Glutamatergic neuron (in vitro differentiated cells): ENCODE measurements around the gene BORCS5. TPM values are rescaled to one million over a fixed set of nuclear protein-coding genes. Genes with fewer than 3 reads are reported as not detected.

Experiments used
- DNase-seq: peaks from one replicate; pipeline ENCODE4 v3.0.0; 2022
- H3K27ac Mint-ChIP-seq: one replicate; pipeline ENCODE4 v1.8.0; 2020; ENCODE audit warnings: mild to moderate bottlenecking, mixed read lengths, inconsistent platforms; ENCODE audit not compliant: unreplicated experiment
- H3K27me3 Mint-ChIP-seq: one replicate; pipeline ENCODE4 v1.8.0; 2020; ENCODE audit warnings: mild to moderate bottlenecking, moderate library complexity, mixed read lengths, inconsistent platforms; ENCODE audit not compliant: unreplicated experiment
- H3K36me3 Mint-ChIP-seq: one replicate; pipeline ENCODE4 v1.8.0; 2020; ENCODE audit warnings: mild to moderate bottlenecking, mixed read lengths, inconsistent platforms; ENCODE audit not compliant: unreplicated experiment
- H3K4me1 Mint-ChIP-seq: one replicate; pipeline ENCODE4 v1.8.0; 2020; ENCODE audit warnings: mild to moderate bottlenecking, low read depth, mixed read lengths, inconsistent platforms; ENCODE audit not compliant: unreplicated experiment
- H3K4me3 Mint-ChIP-seq: one replicate; pipeline ENCODE4 v1.8.0; 2020; ENCODE audit warnings: mild to moderate bottlenecking, mixed read lengths, inconsistent platforms; ENCODE audit not compliant: unreplicated experiment
- H3K9me3 Mint-ChIP-seq: one replicate; pipeline ENCODE4 v1.8.0; 2020; ENCODE audit warnings: mild to moderate bottlenecking, moderate library complexity, mixed read lengths, inconsistent platforms; ENCODE audit not compliant: unreplicated experiment
- CTCF ChIP-seq: fragments of 200-600 bp; sonication (generic); IDR thresholded peaks from one replicate; pipeline ENCODE4 v1.5.0; 2021; ENCODE audit not compliant: partially characterized antibody, unreplicated experiment
- total RNA-seq: library from RNA; stranded (reverse); fragmentation: NEBNext Ultra II Directional; extraction: Animal tissue kit (Norgen Biotek cat#: 25700); gene quantifications from one replicate; pipeline ENCODE4 v1.2.1, GENCODE V29; 2021; ENCODE audit not compliant: unreplicated experiment

The BORCS5 gene
- total RNA-seq, 1 donor from 2014 or later = 30.2 TPM

DNA sequence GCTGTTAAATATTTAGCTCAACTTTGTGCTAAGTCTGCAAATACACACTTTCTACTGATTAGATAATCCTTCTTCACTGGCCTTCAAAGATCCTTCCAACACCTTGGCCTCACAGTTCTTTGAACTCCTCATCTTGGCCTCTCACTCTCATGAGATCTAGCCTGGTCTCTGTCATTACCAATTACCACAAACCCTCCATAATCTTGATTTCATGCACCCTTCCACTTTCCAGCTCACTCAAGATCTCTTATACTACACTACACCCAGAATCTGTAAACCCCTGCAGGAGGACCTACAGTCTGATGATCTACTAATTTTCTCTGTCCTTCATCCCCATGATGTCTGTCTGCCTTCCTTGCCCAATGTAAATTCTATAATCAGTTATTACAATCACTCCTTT, 134.7 kb downstream of the BORCS5 start:
- H3K4me3 Mint-ChIP-seq = no peak overlapping the region
- H3K27ac Mint-ChIP-seq = no peak overlapping the region
- no peaks in the 10 kb centered on the region for H3K36me3 Mint-ChIP-seq
- H3K27me3 Mint-ChIP-seq = peaks cover 2% of the 10 kb centered on the region
- no peak for TF ChIP-seq CTCF
- H3K4me1 Mint-ChIP-seq = peaks cover 7% of the 10 kb centered on the region
- no peak for DNase-seq
- H3K9me3 Mint-ChIP-seq = no peaks in the 10 kb centered on the region

- no peaks in the 10 kb centered on the region for H3K36me3 Mint-ChIP-seq
- H3K27ac Mint-ChIP-seq = no peak overlapping the region
- DNase-seq = no peak
- no peaks in the 10 kb centered on the region for H3K9me3 Mint-ChIP-seq
- H3K4me3 Mint-ChIP-seq = no peak overlapping the region
- H3K4me1 Mint-ChIP-seq = peaks cover 7% of the 10 kb centered on the region
- TF ChIP-seq CTCF = no peak
- H3K27me3 Mint-ChIP-seq = peaks cover 2% of the 10 kb centered on the region
Observed at GRCh38 chr12:12492547-12492946, 135.7 kb downstream of the BORCS5 start.

DNA sequence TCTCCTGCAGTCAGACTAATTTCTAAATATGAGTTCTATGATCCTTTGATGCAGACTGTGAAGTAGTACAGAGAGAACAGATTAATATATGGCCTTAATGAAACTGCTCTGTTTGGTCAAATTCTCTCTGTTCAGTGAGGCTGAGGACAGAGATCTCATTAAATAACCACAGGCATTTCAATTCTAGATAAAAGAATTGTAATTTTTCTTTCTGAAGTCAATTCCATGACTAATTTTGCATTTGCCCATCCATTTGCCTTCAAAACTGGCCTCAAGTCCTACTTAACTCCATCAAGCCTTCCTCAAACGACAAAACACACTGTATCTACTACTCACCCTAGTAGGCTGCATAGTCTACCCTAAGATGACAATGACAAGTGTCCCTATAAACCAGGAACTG, 138.7 kb downstream of the BORCS5 start:
- DNase-seq = no peak
- H3K27ac Mint-ChIP-seq = no peak overlapping the region
- H3K27me3 Mint-ChIP-seq = no peaks in the 10 kb centered on the region
- TF ChIP-seq CTCF = no peak
- no peaks in the 10 kb centered on the region for H3K9me3 Mint-ChIP-seq
- no peak overlapping the region for H3K4me3 Mint-ChIP-seq
- H3K36me3 Mint-ChIP-seq = no peaks in the 10 kb centered on the region
- H3K4me1 Mint-ChIP-seq = no peaks in the 10 kb centered on the region

- H3K36me3 Mint-ChIP-seq = no peaks in the 10 kb centered on the region
- no peaks in the 10 kb centered on the region for H3K4me1 Mint-ChIP-seq
- H3K4me3 Mint-ChIP-seq = no peak overlapping the region
- H3K27me3 Mint-ChIP-seq = no peaks in the 10 kb centered on the region
- no peak overlapping the region for H3K27ac Mint-ChIP-seq
- H3K9me3 Mint-ChIP-seq = no peaks in the 10 kb centered on the region
- TF ChIP-seq CTCF = no peak
- DNase-seq = no peak
Observed at GRCh38 chr12:12498210-12498609, 141.3 kb downstream of the BORCS5 start.

DNA sequence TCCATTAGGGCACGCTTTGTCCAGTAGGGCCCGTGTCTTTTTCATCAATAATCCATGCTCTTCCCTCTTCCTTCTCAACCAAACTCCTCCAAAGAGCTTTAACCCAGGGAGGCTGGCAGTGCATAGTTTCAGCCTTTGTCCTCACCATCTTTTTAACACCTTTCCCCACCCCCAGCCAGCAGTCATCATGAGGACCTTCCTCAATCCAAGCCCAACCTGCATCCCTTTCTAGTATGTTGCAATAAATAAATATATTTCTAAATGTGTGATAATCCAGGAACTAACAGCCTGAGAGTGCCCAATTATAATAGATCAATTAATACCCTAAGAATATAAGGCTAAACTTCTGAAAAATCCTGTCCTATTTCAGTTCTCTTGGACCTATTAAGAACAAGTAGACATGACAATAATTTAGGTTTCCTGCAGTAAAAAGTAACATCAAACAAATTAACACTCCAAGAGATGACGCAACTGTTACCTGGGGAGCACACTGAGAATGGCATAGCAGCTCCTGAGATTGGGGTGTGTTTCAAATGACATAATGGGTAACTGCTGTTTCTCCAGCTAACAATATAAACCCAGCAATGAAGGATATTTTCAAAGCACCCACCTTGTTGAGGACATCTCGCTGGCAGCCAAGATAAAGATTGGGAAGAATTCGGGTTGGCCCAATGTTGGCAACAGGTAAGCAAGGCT, 143.2 kb downstream of the BORCS5 start:
- H3K36me3 Mint-ChIP-seq = no peaks in the 10 kb centered on the region
- H3K4me3 Mint-ChIP-seq = no peak overlapping the region
- H3K9me3 Mint-ChIP-seq = no peaks in the 10 kb centered on the region
- no peaks in the 10 kb centered on the region for H3K4me1 Mint-ChIP-seq
- no peak for TF ChIP-seq CTCF
- no peak overlapping the region for H3K27ac Mint-ChIP-seq
- no peak for DNase-seq
- H3K27me3 Mint-ChIP-seq = no peaks in the 10 kb centered on the region
